T-helper 1 cell treated with Interleukin-12 subunit alpha and Interleukin-12 subunit beta and Interleukin-4 antibody, amounts not matched to agents 30 ng/mL and 1 ng/mL, for 36 hours (primary cell): ENCODE results near the gene OR52H1. TPM values are rescaled to one million over a fixed set of nuclear protein-coding genes. Genes with fewer than 3 reads are reported as not detected.
"Not testable (repeated sequence)": the region's sequence is repeated elsewhere in the genome, so short reads cannot be mapped to it uniquely, and the experiment has no call there.

ENCODE experiments used
- intact Hi-C: fragments of 100-400 bp; cut with micrococcal nuclease; formaldehyde crosslinking; loops from one replicate; pipeline ENCODE4 v1.15.1; 2024
- total RNA-seq: library from RNA; stranded (reverse); gene quantifications from 2 replicates; pipeline ENCODE4 v1.2.3, GENCODE V29; 2022

Gene OR52H1
- total RNA-seq, result 0.20 TPM in 1 of 2 replicates, not detected in the other

DNA sequence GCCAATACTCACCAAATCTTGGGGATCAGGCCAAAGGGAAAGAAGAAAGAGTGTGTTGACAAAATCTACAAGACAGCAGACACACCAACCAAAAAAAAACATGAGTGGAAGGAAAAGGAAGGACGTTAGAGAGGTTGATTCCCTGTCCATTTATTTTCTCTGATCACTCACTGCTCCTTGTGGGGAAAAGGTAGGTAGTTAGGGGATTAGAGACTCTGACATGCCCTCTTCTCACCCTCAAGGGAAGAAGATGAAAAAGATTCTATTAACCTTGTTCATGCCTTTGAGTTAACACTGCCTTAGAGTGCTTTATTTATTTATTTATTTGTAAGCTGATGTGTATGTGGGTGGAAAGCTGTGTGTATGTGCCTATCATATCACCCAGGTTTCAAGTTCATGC is at the start of gene OR52H1:
Gene OR52H1 (minus strand): TSS at position 101 of the 400 bp plus-strand sequence. CDS start 3,035 bp downstream, outside the sequence.
- intact Hi-C loops, result no loop called here

DNA sequence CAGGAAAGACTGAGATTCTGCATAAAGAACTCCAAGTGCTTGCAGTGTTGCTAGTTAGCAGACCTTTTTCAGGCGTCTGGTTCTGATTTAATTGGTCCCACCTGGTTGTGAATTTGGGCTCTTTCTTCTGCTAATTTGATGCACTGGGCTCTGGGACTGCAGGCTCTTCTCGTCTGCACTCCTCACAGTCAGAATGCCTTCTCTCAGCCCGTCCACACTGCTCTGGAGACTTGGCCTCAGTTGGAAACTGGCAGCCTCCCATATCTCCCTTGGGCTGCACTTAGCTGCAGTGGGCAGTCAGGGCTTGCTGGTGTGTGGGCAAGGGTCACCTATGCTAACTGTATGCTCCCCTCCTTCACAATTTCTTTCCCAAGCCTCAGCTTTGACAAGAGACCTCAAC is 49.6 kb upstream of the OR52H1 start:
- intact Hi-C loops, result no loop called here

DNA sequence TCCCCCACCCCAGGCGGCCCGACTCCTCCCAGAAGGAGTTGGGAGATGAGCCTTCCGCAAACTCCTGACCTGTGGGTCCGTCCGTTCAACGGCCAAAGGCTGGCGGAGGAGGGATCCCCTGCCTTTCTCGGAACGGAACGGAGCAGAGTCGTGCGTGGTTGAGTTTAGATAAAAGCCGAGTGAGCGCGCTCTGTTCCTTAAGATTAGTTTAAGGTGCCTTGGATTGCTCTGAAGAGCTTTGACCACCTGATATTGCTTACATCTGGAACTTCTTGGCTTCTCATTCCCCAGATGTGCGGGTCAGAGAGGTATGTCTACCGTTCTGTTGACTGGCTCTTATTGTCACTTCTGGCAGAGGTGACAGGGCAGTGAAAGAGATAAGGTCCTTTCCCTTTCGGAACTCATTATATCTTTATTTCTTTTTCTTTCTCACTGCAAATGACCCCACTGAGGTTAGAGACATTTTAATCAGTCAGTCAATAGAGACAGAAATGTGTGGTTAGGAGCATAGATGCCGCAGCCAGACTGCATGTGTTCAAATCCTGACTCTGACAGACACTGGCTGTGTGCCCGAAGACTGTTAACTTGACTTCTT is 48.4 kb upstream of the OR52H1 start, which contains the start of gene TRIM6:
Gene TRIM6 (plus strand): TSS at position 31 of the 595 bp plus-strand sequence. CDS start 261 bp downstream, at position 292.
- intact Hi-C loops, result no loop called here

DNA sequence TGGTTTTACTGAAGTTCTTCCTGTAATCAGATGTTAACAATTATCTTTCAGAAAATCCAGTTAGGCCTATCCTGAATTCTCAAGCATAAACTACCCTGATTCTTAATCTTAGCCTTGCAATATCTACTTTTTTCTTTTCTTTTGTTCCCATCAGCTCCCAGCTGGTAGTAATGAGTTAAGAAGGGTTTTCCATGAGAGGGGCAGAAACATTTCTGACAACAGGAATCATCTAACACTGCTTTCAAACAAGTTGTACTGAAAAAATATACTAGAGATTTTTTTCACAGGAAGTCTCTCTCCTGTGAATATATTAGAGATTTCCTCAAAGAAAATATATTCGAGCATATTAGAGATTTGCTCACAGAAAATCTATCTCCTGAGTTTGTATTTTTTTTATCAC is 44.8 kb upstream of the OR52H1 start:
- intact Hi-C loops, result no loop called here

DNA sequence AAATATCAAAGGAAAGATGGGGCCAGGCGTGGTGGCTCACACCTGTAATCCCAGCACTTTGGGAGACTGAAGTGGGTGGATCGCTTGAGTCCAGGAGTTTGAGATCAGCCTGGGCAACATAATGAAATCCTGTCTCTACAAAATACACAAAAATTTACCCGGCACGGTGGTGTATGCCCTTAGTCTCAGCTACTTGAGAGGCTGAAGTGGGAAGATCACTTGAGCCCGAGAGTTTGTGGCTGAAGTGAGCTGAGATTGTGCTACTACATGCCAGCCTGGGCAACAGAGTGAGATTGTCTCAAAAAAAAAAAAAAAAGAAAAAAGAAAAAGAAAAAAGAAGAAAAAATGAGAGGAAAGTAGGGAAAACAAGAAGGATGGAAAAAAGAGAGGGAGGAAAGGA is 44.3 kb upstream of the OR52H1 start:
- intact Hi-C loops, result no loop called here

DNA sequence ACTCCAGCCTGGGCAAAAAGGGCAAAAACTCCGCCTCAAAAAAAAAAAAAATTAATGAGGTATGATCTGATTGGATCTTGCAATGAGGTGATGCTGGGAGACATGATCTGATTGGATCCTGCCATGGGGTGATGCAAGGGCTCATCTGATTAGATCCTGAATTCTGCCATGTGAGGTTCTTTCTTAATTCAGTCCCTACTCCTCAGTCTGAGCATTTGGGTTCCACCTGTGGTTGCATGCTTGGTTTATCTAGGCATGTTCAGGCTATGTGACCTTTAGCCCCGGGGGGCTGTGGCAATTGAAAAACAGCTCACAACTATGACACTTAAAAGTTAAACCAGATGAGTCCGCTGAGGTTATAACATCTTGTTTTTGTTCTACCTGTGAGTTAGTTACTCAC is 43.3 kb upstream of the OR52H1 start:
- intact Hi-C loops, result no loop called here

DNA sequence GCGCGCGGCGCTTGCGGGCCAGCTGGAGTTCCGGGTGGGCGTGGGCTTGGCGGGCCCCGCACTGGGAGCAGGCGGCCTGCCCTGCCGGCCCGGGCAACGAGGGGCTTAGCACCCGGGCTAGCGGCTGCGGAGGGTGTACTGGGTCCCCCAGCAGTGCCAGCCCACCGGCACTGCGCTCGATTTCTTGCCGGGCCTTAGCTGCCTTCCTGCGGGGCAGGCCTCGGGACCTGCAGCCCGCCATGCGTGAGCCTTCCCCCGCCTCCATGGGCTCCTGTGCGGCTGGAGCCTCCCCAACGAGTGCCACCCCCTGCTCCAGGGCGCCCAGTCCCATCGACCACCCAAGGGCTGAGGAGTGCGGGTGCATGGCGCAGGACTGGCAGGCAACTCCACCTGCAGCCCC is 41.6 kb upstream of the OR52H1 start:
- intact Hi-C loops, result not testable (repeated sequence)

DNA sequence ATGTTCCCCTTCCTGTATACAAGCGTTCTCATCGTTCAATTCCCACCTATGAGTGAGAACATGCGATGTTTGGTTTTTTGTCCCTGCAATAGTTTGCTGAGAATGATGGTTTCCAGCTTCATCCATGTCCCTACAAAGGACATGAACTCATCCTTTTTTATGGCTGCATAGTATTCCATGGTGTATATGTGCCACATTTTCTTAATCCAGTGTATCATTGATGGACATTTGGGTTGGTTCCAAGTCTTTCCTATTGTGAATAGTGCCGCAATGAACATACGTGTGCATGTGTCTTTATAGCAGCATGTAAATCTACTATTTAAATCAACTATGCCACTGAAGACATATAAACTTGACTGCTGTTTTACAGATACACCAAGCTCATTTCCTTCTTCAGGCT is 36.1 kb upstream of the OR52H1 start:
- intact Hi-C loops, result not testable (repeated sequence)

DNA sequence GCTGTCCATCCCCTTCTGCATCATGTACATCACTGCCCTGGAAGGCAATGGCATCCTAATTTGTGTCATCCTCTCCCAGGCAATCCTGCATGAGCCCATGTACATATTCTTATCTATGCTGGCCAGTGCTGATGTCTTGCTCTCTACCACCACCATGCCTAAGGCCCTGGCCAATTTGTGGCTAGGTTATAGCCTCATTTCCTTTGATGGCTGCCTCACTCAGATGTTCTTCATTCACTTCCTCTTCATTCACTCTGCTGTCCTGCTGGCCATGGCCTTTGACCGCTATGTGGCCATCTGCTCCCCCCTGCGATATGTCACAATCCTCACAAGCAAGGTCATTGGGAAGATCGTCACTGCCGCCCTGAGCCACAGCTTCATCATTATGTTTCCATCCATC is 32.7 kb upstream of the OR52H1 start:
- intact Hi-C loops, result no loop called here

DNA sequence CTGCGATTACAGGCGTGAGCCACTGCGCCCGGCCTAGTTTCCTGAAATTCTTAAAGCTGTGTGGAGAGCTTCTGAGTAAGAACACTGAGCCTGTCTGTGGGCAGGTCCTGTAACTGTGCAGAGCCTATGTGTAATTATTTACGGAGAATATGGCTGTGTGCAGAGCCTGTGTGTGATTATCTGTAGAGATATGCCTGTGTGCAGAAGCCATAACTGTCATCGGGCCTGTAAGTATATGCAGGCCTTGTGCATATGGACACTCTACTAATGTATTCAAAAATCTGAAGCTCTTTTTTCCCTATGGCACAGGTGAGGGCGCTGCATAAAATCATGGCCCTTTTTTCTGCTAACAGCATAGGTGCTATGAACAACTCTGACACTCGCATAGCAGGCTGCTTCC is 32.2 kb upstream of the OR52H1 start, which contains the start of gene OR52B6:
Gene OR52B6 (plus strand): TSS at position 301 of the 400 bp plus-strand sequence. CDS start 0 bp downstream, at position 301.
- intact Hi-C loops, result no loop called here

DNA sequence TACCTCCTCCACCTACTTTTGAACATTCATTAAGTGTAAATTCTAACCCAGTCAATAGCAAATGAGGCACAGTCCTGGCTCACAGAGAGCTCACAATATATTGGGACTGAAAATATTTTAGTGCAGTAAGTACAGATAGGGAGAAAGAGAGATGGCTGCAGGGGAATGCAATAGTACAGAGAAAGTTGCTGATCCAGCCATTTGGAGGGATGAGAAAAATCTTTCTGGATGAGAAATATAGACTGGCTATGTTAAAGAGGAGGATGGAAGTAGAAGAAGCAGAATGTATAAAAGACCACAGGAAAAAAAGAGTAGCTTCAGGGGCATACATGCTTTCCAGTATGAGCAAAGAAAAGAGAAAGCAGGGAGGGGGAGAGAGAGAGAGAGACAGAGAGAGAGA is 28.8 kb upstream of the OR52H1 start:
- intact Hi-C loops, result no loop called here

DNA sequence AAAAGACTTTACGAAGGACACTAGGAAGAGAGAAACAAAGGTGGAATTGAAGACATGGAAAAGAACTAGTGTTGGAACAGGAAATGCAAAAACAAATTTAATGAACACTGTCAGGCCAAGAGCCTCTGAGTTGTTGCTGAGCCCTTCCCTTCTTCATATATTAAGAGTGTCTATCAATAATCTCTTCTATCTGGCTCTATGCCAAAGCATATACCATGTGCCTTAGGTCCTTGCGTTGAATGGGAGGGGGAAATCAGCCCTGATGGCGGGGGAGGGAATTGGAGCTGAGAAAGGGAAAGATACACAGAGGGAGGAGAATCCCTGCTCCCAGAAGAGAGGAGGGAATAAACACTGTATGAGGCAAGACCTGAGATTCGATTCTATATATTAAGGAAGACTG is 26.8 kb upstream of the OR52H1 start:
- intact Hi-C loops, result no loop called here

DNA sequence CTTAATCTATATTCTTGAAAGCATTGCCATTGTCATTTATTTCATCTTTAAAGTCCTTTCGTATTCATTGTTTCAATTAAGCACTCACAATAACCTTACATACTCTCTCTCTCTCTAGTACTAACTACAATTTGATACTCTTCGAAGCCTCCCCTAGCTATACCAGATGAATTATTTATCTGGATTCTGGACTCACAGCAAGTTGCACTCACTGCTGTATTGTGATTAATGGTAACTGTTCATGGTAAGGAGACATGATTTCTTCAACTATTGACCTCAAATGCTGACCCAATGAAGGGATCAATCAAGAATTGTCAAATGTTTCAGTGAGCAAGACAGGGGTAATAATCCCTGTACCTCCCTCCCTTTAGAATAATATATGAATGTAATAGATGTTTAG is 26.3 kb upstream of the OR52H1 start:
- intact Hi-C loops, result no loop called here

DNA sequence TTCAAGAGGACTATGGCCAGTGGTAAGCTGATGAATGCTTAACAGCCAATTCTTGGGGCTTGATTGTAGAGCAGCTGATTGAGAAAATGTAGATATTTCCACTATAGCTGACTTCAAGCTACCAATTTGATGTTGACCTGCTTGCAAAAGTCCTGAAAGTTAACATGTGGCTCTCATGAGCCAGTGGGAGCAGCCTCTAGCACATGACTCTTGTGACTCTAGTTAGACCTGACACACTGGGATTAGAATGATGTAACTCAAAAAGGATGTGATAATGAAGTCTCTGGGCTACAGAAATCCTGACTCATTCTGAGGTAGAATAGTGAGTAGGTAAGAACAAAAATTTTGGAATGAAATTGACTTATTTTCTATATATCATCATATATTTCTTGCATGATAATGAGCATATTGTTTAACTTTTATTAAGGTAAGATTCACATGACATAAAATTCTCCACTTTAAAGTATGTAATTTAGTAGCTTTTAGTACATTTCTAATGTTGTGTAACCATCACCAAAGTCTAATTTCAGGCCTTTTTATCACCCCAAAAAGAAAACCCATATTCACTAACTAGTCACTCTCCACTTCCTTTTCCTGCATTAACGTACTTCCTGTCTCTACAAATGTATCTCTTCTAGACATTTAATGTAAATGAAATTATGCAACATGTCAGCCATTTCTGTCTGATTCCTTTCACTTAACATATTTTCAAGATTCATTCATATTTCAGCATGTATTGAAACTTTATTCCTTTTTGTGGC is 16.1 kb upstream of the OR52H1 start:
- intact Hi-C loops, result no loop called here

DNA sequence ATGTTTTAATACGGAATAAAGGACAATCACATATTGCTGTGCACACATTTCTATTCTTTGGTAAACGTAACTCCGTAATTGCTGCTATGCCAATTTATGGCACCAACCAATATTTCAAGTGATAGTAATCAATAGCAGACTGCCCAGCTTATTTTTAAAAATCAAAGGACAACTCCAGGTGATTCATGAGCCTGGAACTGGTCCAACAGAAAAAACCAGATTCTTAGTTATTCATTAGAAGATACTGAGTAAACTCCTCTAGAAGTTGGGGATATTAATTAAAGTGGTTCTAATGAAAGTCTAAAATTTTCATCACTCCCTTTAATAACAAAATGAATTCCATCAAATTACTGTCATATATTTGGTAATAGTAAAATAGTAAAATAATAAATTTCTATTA is 9.4 kb upstream of the OR52H1 start:
- intact Hi-C loops, result no loop called here

DNA sequence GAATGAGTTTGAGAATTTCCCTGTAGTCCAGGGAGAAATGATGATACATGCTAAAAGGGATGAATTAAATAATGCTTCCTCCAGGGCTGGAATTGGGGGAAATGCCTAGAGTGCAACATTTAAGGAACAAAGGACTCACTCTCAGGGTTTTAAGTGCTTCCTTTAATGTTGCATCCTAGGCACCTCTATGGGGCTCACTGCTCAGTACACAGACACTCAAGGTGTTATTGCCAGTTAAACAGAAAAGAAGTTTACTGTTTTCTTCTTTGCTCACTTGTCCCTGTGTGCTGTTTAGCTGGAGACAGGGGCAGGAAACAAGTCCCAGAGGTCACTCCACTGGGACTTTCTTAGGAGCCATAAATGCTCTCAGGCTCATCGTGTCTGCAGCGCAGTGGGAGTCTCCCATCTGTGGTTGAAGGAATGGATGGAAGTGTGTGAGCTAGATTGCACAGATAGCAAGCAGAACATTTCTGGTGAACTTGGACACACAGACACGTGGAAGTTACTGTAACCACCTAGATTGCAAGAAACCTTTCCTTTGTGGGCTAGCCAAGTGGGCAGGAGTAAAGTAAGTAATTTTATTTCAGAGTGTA is 8.4 kb upstream of the OR52H1 start:
- intact Hi-C loops, result no loop called here

DNA sequence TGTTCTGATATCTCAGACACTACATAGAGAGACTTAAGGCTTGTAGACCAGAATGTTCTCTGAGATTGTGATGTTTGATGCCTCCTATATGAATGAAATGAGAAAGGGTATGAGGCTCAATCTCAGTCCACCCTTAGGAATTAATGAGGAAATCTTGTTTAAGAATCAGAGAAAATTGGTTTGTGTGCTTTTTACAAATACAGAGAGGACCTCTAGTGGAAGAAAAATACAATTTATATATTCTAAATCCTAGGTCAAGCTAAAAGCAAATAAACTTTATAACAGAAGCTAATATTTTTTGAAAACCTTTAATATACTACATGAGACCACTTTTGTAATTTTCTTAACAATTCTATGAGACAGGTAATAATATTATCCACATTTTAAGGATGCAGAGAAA is 5.0 kb upstream of the OR52H1 start:
- intact Hi-C loops, result no loop called here

DNA sequence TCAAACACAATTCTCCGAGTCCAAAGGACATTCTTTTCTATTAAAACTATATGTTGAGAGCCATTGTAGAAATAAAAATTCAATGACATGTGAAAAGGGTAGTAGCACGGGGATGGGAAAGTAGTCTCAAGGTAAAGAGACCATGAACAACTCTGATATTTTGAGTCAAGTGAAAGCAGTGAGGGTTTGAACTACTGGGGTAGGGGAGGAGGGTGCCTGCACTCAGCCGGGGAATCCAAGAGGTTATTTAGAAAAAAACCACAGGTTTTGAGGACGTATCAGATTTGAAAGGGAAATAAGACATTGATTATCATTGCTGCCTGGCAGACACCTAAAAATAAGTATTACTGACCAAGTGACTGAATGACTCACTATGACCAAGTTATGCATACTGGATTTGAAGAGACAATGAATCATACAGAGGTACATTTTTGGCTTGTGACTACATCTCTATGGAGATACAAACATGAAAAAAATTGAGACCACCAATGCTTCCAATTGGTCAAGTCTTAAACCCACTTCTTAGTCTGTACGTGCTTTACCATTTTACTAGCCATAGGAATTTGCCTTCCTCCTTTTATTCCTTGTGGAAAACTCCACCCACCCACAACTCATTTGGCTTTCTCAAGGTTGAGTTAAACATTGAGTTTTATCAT is 2.2 kb upstream of the OR52H1 start:
- intact Hi-C loops, result no loop called here

DNA sequence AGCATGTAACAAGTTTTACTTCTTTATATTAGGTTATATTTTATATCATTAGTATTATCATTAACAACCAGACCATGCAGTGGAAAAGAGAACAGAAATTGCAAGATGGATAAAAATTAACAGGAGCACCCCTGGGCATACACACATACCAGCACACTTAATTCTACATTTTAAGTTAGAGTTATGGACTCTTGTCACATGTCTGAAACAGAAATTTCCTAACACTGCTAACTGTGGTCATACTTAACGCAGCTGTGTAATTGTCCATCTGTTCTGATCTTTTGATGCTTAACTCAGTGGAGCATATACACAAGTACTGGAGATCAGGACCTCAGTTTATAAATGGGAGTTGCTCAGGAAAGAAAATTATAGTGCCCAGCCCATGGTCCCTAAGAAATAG is 358 bp downstream of the OR52H1 start:
- intact Hi-C loops, result no loop called here

DNA sequence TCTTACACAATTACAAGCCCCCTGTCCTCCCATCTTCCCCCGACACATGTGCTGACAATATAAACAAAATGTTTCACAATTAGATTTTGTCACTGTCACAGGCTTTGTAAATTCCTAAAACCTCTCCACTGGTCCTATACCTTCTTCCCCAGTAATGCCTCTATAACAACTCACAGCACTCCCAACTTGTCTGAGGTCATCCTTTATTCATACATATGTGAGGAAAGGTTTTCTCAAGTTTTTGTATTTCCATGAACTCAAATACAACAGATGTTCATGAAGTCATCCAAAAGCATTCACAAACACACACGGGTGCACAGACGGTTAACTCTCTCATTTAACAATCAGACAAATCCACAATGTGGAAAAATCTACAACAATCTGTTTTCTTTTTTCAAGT is 1.9 kb downstream of the OR52H1 start:
- intact Hi-C loops, result no loop called here

DNA sequence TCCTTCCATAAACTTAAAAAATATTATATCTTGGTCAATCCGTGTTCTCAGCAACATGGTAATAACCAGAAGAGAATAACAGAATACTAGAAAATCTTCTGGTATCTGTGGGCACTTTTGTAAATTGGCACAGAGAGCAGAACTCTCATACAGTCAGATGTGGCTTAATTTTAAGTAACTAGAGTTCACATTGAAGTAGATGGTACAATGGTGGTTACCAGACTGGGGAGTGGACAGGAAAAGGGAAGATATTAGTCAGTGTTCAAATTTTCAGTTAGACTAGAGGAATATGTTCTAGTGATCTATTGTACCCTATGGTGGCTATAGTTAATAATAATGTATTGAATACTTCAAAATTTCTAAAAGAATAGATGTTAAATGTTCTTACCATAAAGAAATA is 6.9 kb downstream of the OR52H1 start:
- intact Hi-C loops, result no loop called here

DNA sequence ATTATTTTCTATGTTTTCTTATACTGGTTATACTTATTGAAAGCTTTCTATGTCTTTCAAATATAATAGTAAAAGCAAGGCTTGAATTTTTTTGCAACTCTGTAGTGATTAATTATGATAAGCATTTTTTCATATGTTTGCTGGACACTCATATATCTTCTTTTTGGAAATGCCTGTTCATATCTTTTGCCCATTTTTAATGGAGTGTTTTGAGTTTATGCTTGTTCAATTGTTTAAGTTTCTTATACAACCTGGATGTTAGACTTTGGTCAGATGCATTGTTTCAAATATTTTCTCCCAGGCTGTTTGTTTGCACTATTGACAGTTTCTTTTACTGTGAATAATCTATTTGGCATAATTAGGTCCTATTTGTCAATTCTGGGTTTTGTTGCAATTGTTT is 11.9 kb downstream of the OR52H1 start:
- intact Hi-C loops, result no loop called here
